NCI-H526 treated with DMSO at 0.1 percent for 48 hours (cell line): ENCODE data around the gene RPL28.
"Not testable (repeated sequence)": the region's sequence is repeated elsewhere in the genome, so short reads cannot be mapped to it uniquely, and the experiment has no call there.

Experiments used
- DNase-seq: peaks from one replicate; lab custom pipeline; 2025; lab: John Stamatoyannopoulos, UW

Gene RPL28

DNA sequence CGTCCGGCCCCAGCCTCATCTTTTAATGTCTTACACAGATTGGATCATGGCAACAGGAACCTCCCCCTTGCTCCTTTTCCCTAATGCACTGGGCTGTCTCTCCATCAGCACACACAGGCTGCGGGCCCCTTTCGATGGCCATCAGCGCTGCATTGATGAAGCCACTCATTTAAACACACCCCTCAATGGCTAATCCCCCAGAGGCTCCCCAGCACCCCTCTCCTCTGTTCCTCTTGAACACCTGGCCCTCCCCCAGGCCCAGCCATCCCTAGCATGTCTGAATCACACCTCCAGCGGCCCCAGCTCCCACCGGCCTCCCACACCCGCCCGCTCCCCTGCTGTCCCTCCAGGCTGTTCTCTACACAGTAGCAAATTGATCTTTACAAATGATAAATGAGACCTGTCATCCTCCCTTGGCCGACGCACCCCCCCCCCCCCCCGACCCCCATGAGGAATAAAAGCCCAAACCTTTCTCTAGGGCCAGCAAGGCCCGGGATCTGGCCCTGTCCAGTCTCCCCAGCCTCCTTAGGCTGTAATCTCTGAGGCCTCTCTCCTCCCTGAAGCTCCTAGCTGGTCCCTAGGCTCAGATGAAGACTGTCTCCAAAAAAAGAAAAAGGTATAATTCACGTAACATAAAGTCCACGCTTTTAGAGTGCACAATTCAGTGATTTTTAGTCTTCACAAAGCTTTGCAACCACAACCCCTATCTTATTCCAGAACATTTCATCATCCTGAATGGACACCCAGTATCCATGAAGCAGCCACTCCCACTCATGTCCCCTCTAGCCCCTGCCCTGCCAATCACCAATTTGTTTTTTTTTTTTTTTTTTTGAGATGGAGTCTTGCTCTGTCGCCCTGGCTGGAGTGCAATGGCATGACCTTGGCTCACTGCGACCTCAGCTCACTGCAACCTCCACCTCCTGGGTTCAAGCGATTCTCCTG is 7.4 kb downstream of the RPL28 start:
- DNase-seq, result no peak

DNA sequence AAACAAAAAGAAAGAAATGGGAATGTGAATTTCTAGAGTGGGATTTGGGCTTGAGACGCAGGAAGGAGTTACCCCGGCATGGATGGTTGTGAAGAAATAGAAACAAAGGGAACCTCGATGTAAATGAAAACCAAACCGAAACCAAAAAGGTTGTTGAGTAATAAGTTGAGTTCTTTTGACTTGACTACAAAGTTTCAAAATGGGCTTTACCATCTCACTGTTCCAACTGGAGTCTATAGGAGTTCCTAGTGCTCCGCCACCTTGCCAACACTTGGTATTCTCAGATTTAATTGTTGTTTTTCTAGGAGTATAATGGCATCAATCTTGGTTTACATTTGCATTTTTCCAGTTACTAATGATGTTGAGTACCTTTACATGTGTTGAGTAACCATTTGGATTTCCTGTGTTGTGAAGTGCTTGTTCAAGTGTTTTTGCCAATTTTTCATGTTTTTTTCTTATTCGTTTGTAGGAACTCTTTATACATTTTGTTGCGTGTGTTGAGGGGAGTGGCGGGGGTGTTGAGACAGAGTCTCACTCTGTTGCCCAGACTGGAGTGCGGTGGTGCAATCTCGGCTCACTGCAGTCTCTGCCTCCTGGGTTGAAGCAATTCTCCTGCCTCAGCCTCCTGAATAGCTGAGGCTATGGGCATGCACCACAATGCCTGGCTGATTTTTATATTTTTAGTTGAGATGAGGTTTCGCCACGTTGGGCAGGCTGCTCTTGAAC is 12.6 kb downstream of the RPL28 start:
- DNase-seq, result no peak

DNA sequence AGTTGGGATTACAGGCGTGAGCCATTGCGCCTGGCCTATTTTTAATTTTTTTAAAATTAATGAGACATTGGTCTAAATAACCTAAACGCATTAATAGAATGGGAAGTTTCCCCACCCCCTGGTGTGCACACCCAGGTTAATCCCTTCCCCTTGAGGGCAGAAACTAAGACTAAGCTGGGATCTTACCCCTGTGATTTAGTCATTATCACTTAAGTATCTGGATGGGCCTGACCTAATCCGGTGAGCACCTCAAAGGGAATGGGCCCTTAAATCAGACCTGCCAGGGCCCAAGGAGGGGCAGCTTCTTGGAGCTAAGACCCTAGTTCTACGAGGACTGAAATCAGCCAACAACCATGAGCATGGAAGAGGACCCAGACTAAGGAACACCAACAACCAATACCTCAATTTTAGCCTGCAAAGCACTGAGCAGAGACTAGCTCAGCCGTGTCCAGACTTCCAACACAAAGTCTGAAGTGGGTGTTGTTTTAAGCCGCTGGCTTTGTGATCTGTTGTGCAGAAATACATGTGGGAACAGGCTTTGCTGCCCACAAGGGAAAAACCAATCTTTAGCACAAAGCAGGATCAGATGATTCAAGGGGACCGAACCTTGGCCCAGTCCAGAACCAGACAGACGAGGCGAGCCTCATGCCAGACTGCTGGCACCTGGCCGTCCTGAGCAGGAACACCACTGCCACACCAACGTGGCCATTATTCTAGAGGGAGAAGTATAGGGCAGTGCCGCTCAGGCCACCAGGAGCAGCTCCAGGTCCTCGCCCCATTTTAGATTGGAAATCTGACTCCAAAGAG is 14.8 kb downstream of the RPL28 start:
- no peak for DNase-seq

DNA sequence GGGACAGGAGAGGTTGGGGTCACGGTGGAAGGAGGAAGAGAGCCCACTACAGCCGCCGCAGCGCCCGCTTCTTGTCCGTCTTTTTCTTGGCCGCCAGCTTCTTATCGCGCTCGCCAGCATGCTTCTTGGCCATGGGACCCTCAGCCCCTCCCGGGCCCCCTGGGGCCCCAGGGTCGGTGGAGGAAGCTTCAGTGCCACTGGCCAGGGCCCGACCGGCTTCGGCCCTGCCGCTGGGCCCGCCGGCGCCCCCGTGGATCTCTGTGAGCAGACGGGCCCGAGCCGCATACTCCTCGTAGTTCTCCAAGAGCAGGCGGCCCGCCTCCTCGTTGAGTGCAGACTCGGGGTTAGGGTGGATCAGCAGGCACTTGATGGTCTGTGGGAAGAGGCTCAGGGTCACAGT is 15.7 kb downstream of the RPL28 start:
- DNase-seq, result not testable (repeated sequence)

DNA sequence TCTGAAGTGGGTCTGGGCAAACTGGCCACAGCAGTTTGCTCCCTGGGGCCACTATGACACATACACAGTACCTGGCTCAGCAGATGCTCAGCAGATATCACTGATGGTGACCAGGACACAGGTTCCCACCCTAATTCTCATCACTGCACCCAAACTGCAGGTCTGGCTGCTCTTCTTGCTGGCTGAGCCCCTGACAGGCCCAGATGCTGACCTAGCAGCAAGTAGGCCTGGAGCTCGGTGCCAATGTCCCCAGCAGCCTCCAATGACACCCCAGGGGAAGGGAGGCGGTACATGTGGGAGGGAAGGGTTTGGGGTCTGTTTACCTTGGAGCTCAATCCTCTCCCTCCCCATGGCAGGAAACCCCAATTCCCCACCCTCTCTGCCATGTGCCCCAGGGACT is 16.8 kb downstream of the RPL28 start:
- no peak for DNase-seq

DNA sequence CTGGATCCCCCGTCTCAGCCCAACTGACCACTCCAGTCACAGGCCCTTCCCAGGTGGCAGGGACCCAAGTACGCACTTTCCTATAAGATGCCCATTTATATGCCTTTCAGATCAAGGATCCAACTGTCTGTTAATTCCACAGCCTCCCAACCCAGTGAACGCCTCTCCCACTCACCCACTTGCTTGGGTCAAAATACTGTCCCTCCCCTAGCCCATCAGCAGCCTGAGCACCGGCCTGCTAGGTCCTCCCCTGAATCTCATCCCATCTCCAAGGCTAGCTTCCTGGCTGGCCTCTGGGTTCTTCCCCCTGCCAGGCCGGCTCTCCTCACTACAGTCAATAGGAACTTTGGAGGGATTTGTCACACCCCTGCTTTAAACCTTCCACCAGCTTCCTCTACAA is 19.9 kb downstream of the RPL28 start:
- no peak for DNase-seq

DNA sequence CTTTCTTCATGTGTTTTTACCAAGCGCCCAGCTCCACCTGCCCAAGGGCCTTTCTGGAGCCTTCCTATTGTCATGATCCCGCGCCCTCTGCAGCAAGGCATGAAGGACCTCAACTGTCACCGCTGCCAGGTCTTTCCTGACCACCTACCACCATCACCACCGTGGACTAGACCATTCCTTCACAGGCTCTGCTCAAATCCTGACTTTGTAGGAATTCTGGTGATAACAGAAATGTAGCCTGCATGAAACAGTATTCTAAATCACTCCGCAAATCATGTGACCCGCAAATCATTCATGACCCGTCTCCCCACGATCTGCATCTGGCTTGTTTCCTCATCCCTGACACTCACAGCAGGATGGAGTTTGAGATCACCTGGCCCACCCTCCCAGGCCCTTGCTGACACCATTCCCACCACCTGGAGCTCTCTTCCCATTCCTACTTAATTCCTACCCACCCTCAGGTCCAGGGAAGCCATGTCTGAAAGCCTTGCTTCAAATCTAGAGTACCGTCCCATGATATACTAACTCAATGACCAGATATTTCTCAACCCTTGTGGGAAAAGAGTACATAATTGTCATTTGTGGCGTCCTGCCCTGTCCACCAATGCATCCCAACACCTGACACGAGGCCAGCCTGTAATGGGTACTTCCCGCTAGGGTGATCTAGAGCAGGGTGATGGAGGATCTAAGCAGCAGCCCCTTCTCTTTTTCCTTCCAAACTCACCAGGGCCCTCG is 20.5 kb downstream of the RPL28 start:
- no peak for DNase-seq

DNA sequence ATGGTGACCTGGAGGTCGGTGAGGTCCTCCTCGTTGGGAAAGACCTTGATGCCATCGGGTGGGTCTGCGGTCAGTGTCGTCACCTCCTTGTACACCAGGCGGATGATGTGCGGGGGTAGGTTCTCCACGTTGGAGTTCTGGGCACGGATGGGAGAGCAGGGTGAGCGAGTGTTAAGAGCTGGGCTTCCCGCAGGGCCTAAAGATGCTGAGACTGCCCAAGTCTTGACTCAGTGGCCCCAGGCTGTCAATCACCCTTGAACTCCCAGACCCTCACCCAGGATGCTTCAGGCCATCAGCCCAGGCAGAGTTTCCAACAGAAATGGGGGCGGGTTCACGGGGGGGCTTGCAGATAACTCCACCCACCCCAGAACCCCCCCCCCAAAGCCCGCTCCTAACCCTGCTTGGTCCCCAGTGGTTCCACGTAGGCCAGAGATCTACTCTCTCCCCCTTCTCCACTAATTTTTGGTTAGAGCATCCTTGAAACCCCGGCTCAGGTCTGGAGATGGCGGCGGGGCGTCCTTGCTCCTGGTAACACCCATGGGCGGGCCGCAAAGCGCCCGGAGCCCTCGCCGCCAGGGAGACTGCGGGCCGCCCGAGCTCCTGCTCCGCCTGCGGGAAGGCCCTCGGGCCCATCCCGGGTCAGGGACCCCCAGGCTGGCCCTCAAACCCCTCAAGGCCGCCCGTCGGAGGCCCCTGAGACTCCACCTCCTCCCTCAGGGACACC is 21.3 kb downstream of the RPL28 start:
- DNase-seq, result no peak

DNA sequence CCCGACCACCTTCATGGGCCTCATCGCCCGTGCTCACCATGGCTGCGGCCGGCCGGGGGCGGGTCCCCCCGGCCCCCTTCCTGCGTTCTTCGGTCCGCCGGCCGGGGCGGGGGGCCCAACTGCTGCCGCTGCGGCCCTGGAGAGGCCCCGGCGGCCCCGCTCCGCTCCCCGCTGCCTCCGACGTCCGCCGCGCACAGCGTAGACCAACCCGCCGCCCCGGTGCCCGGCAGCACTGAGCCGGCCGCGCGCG is 21.7 kb downstream of the RPL28 start, which contains the start of gene UBE2S:
Gene UBE2S (minus strand): TSS at position 239 of the 250 bp plus-strand sequence. CDS start 199 bp downstream, at position 40.
- DNase-seq, result not testable (repeated sequence)

DNA sequence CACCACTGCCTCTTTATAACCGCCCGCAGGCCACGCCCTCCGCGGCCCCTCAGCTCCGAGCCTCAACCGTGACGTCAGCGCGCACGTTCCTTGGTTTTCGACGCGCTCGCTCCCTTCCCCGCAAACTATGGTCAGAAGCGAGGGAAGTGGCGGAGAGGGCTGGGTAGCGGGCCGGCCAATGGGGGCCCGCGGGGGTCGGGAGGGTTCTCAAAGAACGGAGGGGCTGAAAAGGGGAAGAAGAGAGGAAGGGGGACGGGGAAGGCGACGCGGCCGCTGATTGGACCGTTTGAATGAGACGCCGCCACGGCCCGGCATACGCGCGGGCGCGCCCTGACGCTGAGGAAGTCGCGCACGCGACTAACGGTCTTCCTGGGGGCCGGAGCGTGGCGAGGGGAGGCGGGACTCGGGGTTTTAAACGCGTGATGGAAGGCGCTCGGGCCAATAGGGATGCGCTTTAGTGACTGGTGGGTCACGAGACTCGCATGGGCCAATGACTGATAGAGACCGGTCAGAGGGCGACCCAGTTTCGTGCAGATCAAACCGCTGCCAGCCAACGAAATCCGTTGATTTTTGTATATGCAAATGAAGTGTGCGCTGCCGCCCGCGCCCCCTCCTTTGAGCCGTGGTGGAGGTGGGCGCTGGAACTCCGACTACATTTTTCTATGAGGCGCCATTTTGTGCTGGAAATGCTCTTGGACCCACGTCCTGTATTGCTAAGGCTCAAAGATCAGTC is 22.2 kb downstream of the RPL28 start:
- DNase-seq, result peak; percentile 99

DNA sequence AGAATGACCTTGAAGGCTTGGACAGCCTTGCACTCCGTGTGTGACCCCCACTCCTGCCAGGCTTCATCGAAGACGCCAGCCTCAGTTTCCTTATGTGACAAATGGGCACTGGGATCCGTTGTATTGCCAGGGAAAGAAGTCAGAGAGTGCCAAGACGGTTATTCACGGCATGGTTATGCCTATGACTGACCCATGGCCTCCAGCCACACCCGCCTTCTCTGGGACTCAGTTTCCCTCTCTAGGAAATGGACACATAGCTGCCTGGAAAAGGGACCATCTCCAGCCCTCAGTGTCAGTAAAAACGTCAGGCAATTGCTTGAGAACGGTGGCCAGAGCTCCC is 22.8 kb downstream of the RPL28 start:
- no peak for DNase-seq

DNA sequence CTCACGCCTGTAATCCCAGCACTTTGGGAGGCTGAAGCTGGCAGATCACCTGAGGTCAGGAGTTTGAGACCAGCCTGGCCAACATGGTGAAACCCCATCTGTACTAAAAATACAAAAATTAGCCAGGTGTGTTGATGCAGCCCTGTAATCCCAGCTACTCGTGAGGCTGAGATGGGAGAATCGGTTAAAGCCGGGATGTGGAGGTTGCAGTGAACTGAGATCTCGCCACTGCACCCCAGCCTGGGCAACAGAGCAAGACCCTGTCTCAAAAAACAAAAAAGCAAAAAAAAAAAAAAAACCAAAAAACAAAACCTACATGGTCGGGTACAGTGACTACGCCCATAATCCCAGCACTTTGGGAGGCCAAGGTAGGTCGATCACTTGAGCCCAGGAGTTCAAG is 23.4 kb downstream of the RPL28 start:
- not testable (repeated sequence) for DNase-seq

DNA sequence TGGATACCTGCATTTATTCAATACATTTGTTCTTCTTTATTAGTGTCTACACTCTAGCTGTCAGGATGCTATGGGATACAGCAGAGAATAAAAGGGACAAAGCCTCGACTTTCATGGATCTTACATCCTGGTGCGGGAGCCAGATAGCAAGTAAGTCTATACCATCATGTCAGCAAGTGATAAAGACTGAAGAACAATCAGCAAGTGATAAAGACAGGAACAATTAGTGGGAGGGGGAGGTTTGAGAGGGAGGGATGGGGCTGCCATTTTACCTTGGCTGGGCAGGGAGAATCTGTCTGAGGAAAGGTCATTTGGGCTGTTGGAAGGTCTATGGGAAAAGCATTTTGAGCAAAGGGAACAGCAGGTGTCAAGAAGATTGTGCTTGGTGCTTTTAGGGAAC is 24.4 kb downstream of the RPL28 start:
- no peak for DNase-seq

DNA sequence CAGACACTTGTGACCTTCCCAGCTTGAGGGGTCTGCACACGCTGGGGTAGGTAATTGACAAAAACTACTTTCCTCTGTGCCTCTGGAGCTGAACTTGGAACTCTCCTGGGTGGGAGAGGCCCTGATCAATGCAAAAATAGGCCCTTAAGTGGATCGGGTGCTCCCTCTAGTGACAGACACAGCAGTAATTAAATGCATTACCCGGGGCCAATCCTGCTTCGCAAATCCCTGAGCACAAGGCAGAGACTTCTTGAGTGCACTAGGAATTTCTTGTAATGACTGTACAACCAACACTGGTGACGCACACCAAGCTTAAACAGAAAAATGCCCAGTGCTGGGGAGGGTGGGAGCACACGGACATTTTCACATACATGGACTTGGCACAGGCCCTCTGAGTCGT is 32.5 kb downstream of the RPL28 start:
- DNase-seq, result peak; percentile 63

DNA sequence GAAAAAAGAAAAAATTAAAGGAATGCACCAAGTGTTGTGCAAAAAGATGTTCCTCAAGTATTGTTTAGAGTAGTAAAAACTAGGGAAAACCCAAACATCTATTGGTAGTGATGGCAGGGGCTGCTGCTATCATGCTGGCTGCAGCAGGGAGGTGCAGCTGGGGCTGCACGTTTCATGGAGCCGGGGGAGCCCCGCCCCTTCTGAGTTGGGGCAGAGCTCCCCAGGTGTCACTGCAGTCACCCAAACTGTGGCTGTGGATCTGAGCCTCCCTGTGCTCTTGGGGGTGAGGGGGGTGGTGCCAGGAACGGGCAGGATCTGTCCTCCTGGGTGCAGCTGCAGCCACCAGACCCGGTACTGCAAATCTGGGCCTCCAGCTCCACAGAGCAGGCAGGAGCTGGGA is 33.4 kb downstream of the RPL28 start:
- DNase-seq, result no peak

DNA sequence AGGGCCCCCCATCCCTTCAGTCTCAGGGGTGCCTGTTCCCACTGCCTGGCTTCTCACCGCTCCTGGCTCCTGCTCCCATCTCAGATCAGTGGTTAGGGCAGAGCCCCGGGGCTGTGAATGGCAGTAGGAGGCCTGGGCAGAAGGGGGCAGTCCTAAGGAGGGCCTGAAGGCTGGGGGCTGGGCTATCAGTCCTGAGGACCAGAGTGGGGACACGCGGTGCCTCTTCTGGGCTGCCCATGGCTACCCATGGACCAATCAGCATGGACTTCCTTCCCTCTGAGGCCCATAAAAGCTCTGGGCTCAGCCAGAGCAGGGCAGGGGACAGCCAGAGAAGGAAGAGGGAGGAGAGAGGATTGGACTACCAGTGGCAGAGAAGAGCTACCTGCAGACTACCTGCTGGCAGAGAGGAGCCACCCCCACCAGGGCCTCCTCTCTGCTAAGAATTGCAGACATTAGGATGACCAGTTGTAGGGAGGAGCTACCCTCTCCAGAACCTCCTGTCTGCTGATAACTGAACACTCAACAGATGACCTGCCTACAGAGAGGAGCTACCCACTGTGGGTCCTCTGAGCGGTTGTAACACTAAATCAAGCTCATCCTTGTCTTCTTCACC is 34.0 kb downstream of the RPL28 start:
- DNase-seq, result no peak

DNA sequence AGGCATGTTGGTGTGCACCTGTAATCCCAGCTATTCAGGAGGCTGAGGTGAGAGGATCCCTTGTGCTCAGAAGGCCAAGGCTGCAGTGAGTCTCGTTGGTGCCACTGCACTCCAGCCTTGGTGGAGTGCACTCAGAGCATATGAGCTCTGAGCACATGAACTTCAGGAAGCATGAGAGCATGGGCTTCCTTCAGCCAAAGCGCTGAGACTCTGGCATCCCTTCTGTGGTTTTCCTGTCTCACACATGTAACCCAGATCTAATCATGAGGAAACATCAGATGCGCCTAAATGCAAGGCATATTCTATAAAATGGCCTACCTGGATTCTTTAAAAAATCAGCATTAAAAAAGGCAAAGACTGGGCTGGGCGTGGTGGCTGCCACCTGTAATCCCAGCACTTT is 35.5 kb downstream of the RPL28 start:
- DNase-seq, result not testable (repeated sequence)

DNA sequence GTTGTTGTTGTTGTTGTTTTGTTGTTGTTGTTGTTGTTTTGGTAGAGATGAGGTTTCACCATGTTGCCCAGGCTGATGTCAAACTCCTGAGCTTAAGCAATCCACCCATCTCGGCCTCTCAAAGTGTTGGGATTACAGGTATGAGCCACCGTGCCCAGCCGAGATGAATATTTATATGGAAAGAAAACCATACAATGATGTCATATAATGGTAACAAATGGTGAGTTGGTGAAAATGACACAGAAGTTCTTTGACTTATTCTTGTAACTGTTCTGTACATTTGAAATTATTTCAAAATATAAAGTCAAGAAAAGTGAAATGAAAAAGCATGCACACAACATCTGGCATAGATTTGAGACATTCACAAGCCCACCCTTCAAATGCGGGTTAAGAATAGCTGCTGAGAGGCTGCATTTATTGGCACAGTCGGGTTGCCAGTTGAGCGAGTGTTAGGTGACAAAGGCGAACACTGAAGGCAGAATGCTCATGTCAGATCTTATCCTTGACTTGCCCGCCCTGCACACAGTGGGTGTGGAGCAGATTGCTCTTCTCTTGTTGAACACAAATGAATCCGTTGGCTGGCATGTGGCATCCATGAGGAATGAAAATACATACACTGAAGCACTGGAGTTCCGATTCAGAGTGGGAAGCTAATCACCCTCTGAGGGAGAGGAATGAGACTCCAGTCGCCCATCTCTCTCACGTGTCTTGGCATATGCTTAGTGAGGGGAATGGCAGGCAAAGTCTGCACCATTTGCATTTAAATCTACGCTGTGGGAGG is 37.7 kb downstream of the RPL28 start:
- no peak for DNase-seq

DNA sequence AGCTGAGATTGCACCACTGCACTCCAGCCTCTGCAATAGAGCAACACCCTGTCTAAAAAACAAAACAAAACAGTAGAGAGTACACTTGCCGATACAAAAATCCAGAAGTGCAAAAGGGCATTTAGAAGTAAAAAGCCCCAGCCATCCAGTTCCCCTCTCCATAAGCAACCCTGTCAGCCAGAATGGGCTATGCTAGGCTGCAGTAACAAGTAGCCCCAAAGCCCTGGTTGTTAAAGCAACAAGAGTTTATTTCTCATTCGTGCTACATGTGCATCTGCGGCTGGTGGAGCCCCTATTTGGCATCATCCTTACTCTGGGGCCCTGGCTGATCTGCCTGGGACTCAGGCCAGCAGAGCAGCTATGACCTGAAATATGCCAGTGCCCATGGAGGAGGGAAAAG is 38.8 kb downstream of the RPL28 start:
- DNase-seq, result no peak
